Fibroblast of mammary gland (primary cell): ENCODE data around the gene INS.

Source experiments
- DNase-seq: peaks from one replicate; pipeline ENCODE4 v3.0.0-alpha.2; 2010; ENCODE audit warnings: low read depth
- H3K4me3 ChIP-seq: 2 replicates; pipeline ENCODE4 v1.5.1; 2011; ENCODE audit warnings: low read depth, mild to moderate bottlenecking, low read length, moderate library complexity; ENCODE audit not compliant: control insufficient read depth
- CTCF ChIP-seq: conservative IDR thresholded peaks from 2 replicates; pipeline ENCODE4 v1.5.1; 2011; ENCODE audit warnings: low read depth, low read length, inconsistent platforms; ENCODE audit not compliant: control insufficient read depth, insufficient read depth

The INS gene

GRCh38 chr11:2192435-2192834 is 31.4 kb upstream of the INS start:
- H3K4me3 ChIP-seq, result no peak overlapping the region
- no peak for TF ChIP-seq CTCF
- DNase-seq, result no peak

- TF ChIP-seq CTCF, result no peak
- DNase-seq, result no peak
Observed at GRCh38 chr11:2191883-2192282, 30.9 kb upstream of the INS start.

GRCh38 chr11:2190657-2191471 is 29.9 kb upstream of the INS start:
- DNase-seq, result no peak
- no peak overlapping the region for H3K4me3 ChIP-seq
- TF ChIP-seq CTCF, result no peak

More at GRCh38 chr11:2191883-2192282, 30.9 kb upstream of the INS start:
- H3K4me3 ChIP-seq, result no peak overlapping the region

- no peak overlapping the region for H3K4me3 ChIP-seq
- TF ChIP-seq CTCF, result no peak
- DNase-seq, result no peak
Observed at GRCh38 chr11:2189938-2190656, 29.1 kb upstream of the INS start.

- no peak overlapping the region for H3K4me3 ChIP-seq
- no peak for DNase-seq
- no peak for TF ChIP-seq CTCF
Observed at GRCh38 chr11:2188745-2189144, 27.7 kb upstream of the INS start.

- no peak for TF ChIP-seq CTCF
- H3K4me3 ChIP-seq, result no peak overlapping the region
- DNase-seq, result no peak
Observed at GRCh38 chr11:2187280-2187707, 26.3 kb upstream of the INS start.
